ENCODE measurements around the gene COPZ2. TPM values are rescaled to one million over a fixed set of nuclear protein-coding genes. Genes with fewer than 3 reads are reported as not detected.
A peak's percentile ranks its signal among the peaks of the same experiment; 100 is the strongest.

Gene COPZ2
- total RNA-seq, 2 donors from 2014 or later: 4.3 to 9.9 TPM

GRCh38 chr17:48048384-48049126 lies 11.0 kb upstream of the COPZ2 start:
- no peaks in the 10 kb centered on the region for H3K27me3 ChIP-seq
- DNase-seq: peak; percentile 94

GRCh38 chr17:48047741-48048383 lies 10.3 kb upstream of the COPZ2 start, which contains the start of gene NFE2L1:
TSS of gene NFE2L1 (plus strand) at chr17:48048359. CDS start at chr17:48051119, 2,760 bp downstream.
- H3K27ac ChIP-seq: peak within 1 kb of the TSS; percentile 95
- H3K9ac ChIP-seq (ENCODE audit: low read depth in 2 of 2, low read length in 2 of 2): peak within 1 kb of the TSS; percentile 81 to 98
- H3K9me3 ChIP-seq: no peaks in the 10 kb centered on the region
- TF ChIP-seq, protein P1, sequence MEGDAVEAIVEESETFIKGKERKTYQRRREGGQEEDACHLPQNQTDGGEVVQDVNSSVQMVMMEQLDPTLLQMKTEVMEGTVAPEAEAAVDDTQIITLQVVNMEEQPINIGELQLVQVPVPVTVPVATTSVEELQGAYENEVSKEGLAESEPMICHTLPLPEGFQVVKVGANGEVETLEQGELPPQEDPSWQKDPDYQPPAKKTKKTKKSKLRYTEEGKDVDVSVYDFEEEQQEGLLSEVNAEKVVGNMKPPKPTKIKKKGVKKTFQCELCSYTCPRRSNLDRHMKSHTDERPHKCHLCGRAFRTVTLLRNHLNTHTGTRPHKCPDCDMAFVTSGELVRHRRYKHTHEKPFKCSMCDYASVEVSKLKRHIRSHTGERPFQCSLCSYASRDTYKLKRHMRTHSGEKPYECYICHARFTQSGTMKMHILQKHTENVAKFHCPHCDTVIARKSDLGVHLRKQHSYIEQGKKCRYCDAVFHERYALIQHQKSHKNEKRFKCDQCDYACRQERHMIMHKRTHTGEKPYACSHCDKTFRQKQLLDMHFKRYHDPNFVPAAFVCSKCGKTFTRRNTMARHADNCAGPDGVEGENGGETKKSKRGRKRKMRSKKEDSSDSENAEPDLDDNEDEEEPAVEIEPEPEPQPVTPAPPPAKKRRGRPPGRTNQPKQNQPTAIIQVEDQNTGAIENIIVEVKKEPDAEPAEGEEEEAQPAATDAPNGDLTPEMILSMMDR (IDR thresholded peaks at IDR 0.05): no peak
- peak; percentile 99 for DNase-seq
- no peaks in the 10 kb centered on the region for H3K27me3 ChIP-seq
- intact Hi-C loops (cut with DNase I): no loop called here
- H3K36me3 ChIP-seq: peaks cover 5% of the 10 kb centered on the region
- H3K4me1 ChIP-seq: peaks cover 37% of the 10 kb centered on the region
- peak within 1 kb of the TSS; percentile 65 for H3K4me3 ChIP-seq

More at GRCh38 chr17:48048384-48049126, 11.0 kb upstream of the COPZ2 start:
- no peaks in the 10 kb centered on the region for H3K9me3 ChIP-seq
- H3K27ac ChIP-seq: peak overlapping the region; percentile 95
- H3K4me1 ChIP-seq: peaks cover 44% of the 10 kb centered on the region
- peak overlapping the region; percentile 80 to 98 for H3K9ac ChIP-seq (ENCODE audit: low read depth in 2 of 2, low read length in 2 of 2)
- TF ChIP-seq, protein P1 (IDR thresholded peaks at IDR 0.05): no peak
- intact Hi-C loops (cut with DNase I): no loop called here
- H3K4me3 ChIP-seq: peak overlapping the region; percentile 65
- peaks cover 5% of the 10 kb centered on the region for H3K36me3 ChIP-seq

DNA sequence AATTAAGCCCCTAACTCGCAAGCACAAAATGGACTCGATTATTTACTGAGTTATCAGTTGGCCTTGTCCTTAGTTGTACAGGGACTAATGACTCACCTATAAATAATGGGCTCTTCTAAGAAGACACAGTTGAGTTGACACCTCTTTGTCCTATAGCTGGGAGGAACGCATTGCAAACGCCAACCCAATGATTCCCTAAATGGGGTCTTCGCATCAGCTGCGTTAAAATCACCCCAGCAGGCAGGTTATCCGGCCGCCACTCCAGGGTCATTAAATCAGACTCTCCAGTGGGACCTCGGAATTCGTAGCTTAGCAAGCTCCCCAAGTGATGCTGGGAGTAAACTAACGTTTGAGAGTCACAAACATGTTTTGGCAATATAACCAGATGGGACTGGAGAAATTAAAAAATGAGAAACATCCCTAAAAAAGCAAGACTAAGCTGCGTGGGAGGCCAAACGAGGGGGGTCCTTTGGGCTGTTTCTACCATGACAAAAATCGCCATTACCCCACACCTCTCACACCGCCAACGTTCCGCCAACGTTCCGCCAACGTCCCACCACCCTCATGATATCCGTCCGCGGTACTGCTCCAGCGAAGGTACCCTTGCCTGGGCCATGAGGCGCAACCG lies 9.6 kb upstream of the COPZ2 start:
- intact Hi-C loops (cut with DNase I): no loop called here
- Histone ChIP-seq H3K9me3 (no peaks in the 10 kb centered on the region), H3K4me3 (peak overlapping the region; percentile 65), H3K36me3 (peaks cover 5% of the 10 kb centered on the region), H3K4me1 (peaks cover 30% of the 10 kb centered on the region), H3K9ac (ENCODE audit: low read depth in 2 of 2, low read length in 2 of 2) (peak overlapping the region; percentile 81 to 98), H3K27me3 (no peaks in the 10 kb centered on the region), H3K27ac (peak overlapping the region; percentile 95)
- TF ChIP-seq, protein P1 (IDR thresholded peaks at IDR 0.05): no peak
- no peak for DNase-seq

- Histone ChIP-seq H3K4me1 (peaks cover 21% of the 10 kb centered on the region), H3K4me3 (no peak overlapping the region), H3K9me3 (no peaks in the 10 kb centered on the region), H3K36me3 (peaks cover 4% of the 10 kb centered on the region), H3K9ac (ENCODE audit: low read depth in 2 of 2, low read length in 2 of 2) (no peak overlapping the region), H3K27ac (peak overlapping the region; percentile 48), H3K27me3 (no peaks in the 10 kb centered on the region)
- TF ChIP-seq, protein P1 (IDR thresholded peaks at IDR 0.05): no peak
- no peak for DNase-seq
- intact Hi-C loops (cut with DNase I): no loop called here
Observed at GRCh38 chr17:48046296-48046695, 8.7 kb upstream of the COPZ2 start.

DNA sequence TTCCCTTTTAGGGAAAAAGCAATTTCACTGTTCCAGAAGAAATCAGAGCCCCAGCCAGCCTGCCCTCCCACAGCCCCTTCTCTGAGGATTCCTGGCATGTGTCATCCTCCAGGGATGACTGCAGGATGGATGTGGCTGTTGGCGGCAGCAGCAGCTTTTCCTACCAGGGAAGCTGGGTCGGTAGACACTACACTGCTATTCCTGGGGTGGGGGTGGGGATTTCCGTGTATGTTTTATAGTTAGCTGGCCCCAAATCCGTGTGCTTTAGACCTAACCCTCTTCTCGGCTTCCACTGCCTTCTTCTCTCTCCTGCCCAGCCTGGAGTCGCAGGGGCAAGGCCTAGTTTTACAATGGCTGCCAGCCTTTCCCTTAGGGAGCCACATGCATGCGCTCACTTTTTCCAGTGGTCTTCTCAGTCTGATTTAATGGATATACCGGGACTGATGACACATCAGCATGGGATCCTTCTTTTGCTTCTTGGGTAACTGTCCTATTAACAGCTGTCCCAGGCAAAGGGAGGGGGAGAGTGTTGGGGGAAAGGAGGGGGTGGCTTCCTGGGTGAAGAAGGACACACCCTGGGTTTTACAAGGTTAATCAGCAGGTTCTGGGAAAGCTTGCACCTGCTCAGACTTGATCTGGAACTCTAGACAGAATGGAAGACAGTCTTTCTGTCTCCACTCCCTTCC lies 7.9 kb upstream of the COPZ2 start:
- peak; percentile 79 for DNase-seq
- peak overlapping the region; percentile 48 for H3K27ac ChIP-seq
- TF ChIP-seq, protein P1 (IDR thresholded peaks at IDR 0.05): no peak

More for the DNA sequence above, 7.9 kb upstream of the COPZ2 start:
- Histone ChIP-seq H3K36me3 (no peaks in the 10 kb centered on the region), H3K9ac (ENCODE audit: low read depth in 2 of 2, low read length in 2 of 2) (peak overlapping the region in 1 of 2 donors; percentile 24), H3K27me3 (no peaks in the 10 kb centered on the region), H3K9me3 (no peaks in the 10 kb centered on the region), H3K4me1 (peaks cover 14% of the 10 kb centered on the region), H3K4me3 (no peak overlapping the region)
- intact Hi-C loops (cut with DNase I): no loop called here

All from colonic mucosa (tissue), 4 donors.